Activated CD4-positive, alpha-beta T cell treated with anti-CD3 and anti-CD28 coated beads, Interleukin-2, amount 50 U/mL, for 1 hour (primary cell): ENCODE measurements around the gene CCL27.

Experiments
- DNase-seq: peaks from one replicate; pipeline ENCODE4 v3.0.0-alpha.2; 2020

CCL27 gene

DNA sequence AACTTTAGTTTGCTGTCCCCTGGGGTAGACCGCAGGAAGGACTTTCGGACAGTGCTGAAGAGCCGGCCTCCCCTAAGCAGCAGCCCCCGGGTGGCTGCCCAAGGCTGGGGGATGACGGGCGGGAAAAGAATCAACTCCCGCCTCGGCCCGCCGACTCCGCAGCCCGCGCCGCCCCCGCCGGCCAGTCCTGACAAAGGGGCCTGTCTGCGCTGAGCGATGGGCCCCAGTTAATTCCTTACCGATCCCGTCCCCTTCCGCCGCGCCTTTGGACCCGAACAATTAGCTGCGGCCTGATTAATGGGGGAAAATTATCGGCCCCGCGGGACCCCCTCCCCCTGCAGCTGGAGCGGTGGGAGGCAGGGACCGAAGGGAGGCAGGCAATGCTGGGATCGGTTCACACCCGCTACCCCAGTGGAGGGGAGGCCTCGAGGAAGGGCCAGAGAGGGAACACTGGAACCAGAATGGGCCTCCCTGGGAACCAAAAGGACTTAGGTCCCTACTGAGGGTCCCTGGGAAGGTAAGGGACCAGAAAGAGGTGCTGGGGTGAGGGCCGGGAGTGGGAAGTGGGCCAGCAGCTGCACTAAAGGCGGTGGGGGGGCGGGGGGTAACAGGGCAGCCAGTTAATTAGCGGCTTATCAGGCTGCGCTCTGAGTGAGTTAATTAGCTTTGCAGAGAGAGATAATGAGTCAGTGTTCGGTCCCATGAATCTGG is 37.8 kb downstream of the CCL27 start:
- DNase-seq: no peak

DNA sequence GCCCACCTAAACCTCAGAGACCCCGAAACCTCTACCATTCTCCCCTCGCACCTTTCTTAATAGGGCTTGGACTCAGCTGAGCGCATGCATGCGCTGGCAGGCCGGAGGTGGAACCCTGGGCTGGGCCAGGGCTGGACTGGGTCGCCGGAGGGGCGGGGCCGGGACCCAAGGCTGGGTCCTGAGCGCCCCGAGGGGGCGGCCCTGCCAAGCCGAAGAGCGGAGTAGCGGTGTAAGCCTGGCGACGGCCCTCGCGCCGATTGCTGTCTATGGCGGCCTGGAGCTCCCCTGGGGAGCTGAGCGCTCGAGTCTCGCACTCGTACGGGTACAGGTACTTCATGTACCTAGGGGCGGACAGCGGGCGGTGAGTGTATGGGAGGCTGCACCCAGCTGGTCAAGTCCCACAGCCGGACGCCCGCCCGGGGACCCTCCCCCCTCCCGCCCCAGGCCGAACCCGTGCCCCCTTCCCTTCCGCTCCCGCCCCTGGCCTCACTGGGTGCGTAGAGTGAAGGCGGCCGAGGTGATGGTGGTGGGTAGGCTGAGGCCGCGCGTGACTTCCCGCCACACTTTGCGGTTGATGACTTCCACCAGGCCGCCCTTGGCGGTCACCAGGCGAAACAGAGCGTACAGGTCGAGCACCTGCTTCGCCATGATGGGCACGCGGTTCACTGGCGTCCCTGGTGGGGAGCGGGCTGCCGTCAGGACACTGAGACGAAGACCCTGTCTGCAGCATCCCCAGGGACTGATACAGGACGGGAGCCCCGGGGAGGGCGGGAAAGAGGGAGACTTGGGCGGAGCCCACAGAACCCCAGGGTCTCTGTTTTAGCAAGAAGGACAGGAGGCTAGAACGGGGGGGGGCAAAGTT is 38.9 kb downstream of the CCL27 start:
- peak; percentile 18 for DNase-seq

DNA sequence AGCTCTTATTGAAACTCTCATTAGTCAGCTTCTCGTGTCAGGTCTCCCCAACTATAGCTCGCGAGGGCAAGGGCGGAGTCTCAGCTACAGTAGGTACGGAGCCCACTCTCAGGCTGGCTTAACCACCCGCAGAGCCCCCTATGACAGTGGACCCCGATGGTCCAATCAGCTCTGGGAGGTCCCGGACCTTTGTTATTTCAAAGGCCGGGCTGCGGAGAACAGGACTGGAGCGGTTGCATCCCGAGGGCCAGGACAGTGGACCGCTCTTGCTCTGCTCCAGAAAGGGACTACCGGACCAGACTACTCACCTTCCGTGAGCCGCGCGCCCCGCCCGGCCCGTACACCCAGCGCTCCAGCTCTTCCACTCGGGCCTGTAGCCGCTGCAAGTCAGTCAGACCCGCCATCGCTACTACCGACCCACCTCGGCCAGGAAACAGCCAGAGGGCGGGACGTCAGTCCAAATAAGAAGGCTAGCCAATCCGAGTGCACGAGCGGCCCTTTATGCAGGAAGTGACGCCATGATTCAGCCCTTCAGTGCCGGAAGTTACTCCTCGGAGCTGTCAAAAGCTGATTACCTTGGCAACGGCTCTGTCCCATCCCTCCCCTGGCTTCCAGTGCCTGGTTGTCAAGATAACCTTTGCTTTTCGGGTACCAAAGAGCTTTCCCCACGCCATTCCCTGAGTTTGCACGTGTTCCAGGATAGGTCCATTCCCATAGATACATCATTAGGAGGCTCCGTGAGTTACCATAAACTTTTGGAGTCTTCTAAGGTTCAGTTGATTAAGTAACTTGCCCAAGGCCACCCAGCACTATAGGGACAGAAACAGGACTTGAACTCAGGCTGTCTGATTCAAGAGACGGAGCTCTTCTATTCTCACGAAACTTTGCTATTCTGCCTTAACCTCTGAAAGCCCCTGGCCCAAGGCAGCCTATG is 42.1 kb downstream of the CCL27 start, which contains the start of gene DCTN3:
TSS of gene DCTN3 (minus strand) at position 435 of the 934 bp plus-strand sequence. CDS start at position 404, 31 bp downstream.
- DNase-seq: peak; percentile 88

DNA sequence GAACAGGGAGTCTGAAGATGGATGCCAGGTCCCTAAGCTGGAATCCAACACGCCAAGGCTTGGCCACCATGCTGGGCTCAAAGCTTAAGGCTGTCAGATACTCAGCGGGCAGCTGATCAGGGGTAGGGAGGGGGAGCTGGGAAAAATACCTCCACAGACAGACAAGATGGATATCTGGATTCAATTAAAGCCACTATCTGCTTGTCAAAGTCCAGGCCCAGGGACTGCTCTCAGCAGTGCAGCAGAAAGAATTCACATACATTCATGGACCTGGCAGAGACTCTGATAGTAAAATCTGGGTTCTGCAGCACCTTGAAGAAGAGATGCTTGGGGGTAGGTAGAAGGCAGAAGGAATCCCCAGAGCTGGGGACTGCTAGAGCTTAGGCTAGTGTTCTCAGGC is 47.3 kb downstream of the CCL27 start:
- no peak for DNase-seq

DNA sequence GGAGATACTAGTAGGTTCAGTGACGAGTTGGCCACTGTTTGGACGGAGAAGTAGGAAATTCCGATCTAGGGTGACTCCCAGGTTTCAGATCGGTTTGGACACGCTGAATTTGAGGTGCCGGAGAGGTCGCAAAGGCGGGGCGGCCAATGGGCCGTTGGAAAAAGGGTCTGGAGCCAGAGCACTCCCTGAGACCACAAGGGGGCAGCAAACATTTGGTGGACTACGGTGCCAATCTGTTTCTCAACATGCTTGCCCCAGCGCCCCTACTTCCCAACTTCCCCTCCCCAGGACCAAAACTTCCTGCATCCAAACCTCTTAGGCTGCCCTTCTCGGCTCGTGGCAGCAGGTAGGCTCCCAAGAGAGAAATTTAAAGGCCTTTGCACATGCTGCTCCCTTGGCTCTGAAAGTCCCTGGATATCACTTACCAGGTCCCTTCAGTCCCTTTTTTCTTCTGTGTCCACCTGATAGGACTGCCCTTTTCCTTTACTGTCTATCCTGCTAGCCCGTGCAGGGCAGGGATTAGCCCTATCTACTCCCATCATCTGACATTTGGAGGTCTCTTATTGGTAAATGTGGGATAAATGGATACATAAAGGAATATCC is 49.6 kb downstream of the CCL27 start:
- DNase-seq: peak; percentile 60
